GM23338 (cell line): ENCODE data around the gene CYP3A4. TPM values are rescaled to one million over a fixed set of nuclear protein-coding genes. Genes with fewer than 3 reads are reported as not detected.
"Not testable (repeated sequence)": the region's sequence is repeated elsewhere in the genome, so short reads cannot be mapped to it uniquely, and the experiment has no call there.

ENCODE experiments used
- ATAC-seq: fragments of 200-7000 bp; cut with Tn5 transposase; 3 replicates; pipeline ENCODE4 v1.9.1; 2020
- DNase-seq: peaks from one replicate; pipeline ENCODE4 v3.0.0-alpha.2; 2015; ENCODE audit warnings: low spot score
- H2AFZ ChIP-seq: fragments of 200-600 bp; sonication (generic); 2 replicates; pipeline ENCODE4 v1.8.0; 2016; ENCODE audit warnings: antibody characterized with exemption, mild to moderate bottlenecking, moderate library complexity
- H3F3A ChIP-seq: fragments of 200-600 bp; sonication (generic); replicated peaks from 2 replicates; pipeline ENCODE4 v1.8.0; 2017; ENCODE audit warnings: antibody characterized with exemption, mixed run types, low read depth
- H3K27ac ChIP-seq: fragments of 200-600 bp; sonication (generic); 2 replicates; pipeline ENCODE4 v1.6.1; 2016; ENCODE audit warnings: low read depth
- H3K27me3 ChIP-seq: fragments of 200-600 bp; sonication (generic); 2 replicates; pipeline ENCODE4 v1.8.0; 2016; ENCODE audit warnings: mild to moderate bottlenecking, mixed run types, moderate library complexity; ENCODE audit not compliant: insufficient read depth
- H3K36me3 ChIP-seq: fragments of 200-600 bp; sonication (generic); 2 replicates; pipeline ENCODE4 v1.8.0; 2016; ENCODE audit warnings: mild to moderate bottlenecking; ENCODE audit not compliant: insufficient read depth
- H3K4me1 ChIP-seq: fragments of 200-600 bp; sonication (generic); 2 replicates; pipeline ENCODE4 v1.8.0; 2016; ENCODE audit warnings: mild to moderate bottlenecking, moderate library complexity; ENCODE audit not compliant: insufficient read depth
- H3K4me2 ChIP-seq: fragments of 200-600 bp; sonication (generic); 2 replicates; pipeline ENCODE4 v1.7.1; 2017; ENCODE audit warnings: mixed run types
- H3K4me3 ChIP-seq: fragments of 200-600 bp; sonication (generic); 2 replicates; pipeline ENCODE4 v1.6.1; 2016; ENCODE audit warnings: mixed run types
- H3K79me2 ChIP-seq: fragments of 200-600 bp; sonication (generic); replicated peaks from 2 replicates; pipeline ENCODE4 v1.8.0; 2017; ENCODE audit warnings: mild to moderate bottlenecking; ENCODE audit not compliant: insufficient read depth
- H3K9me2 ChIP-seq: fragments of 200-600 bp; sonication (generic); 2 replicates; pipeline ENCODE4 v1.8.0; 2017; ENCODE audit not compliant: insufficient read depth
- H4K20me1 ChIP-seq: fragments of 200-600 bp; sonication (generic); replicated peaks from 2 replicates; pipeline ENCODE4 v1.8.0; 2017; ENCODE audit warnings: mild to moderate bottlenecking; ENCODE audit not compliant: insufficient read depth
- H3K27ac Mint-ChIP-seq: 2 replicates; pipeline ENCODE4 v1.8.0; 2020; ENCODE audit warnings: inconsistent platforms, mild to moderate bottlenecking, moderate library complexity, mixed read lengths
- H3K27me3 Mint-ChIP-seq: 3 replicates; pipeline ENCODE4 v1.8.0; 2022; ENCODE audit warnings: low read depth, mild to moderate bottlenecking, moderate library complexity, mixed read lengths, inconsistent platforms; ENCODE audit not compliant: insufficient read depth, poor library complexity
- H3K36me3 Mint-ChIP-seq: 3 replicates; pipeline ENCODE4 v1.8.0; 2021; ENCODE audit warnings: low read depth, mild to moderate bottlenecking, inconsistent platforms, moderate library complexity, mixed read lengths
- H3K4me1 Mint-ChIP-seq: 3 replicates; pipeline ENCODE4 v1.8.0; 2020; ENCODE audit warnings: mild to moderate bottlenecking, inconsistent platforms, mixed read lengths
- H3K4me3 Mint-ChIP-seq: 3 replicates; pipeline ENCODE4 v1.8.0; 2021; ENCODE audit warnings: moderate library complexity, mild to moderate bottlenecking, inconsistent platforms, mixed read lengths
- H3K9me3 Mint-ChIP-seq: 3 replicates; pipeline ENCODE4 v1.8.0; 2020; ENCODE audit warnings: moderate library complexity, mild to moderate bottlenecking, inconsistent platforms, mixed read lengths
- CREB1 ChIP-seq: fragments of 250-450 bp; sonication (Bioruptor Pico); IDR thresholded peaks from 2 replicates; pipeline ENCODE4 v1.5.0; 2020; ENCODE audit warnings: low read depth, mild to moderate bottlenecking, moderate library complexity
- CTCF ChIP-seq, 2 experiments: fragments of 200-600 bp in 1 of 2; sonication (generic) in 1 of 2; conservative IDR thresholded peaks; 2 replicates each; pipeline versions ENCODE4 v1.5.1 to v1.6.1; 2016 to 2017; ENCODE audit warnings: antibody characterized with exemption in 2 of 2, low read depth in 2 of 2, mild to moderate bottlenecking in 2 of 2, moderate library complexity in 1 of 2
- EZH2 ChIP-seq: fragments of 200-600 bp; sonication (generic); IDR thresholded peaks from one replicate; pipeline ENCODE4 v1.8.0; 2017; ENCODE audit warnings: antibody characterized with exemption, mild to moderate bottlenecking, low read depth; ENCODE audit not compliant: unreplicated experiment
- EZH2phosphoT487 ChIP-seq: fragments of 200-600 bp; sonication (generic); IDR thresholded peaks from one replicate; pipeline ENCODE4 v1.8.1; 2018; ENCODE audit warnings: antibody characterized with exemption; ENCODE audit not compliant: unreplicated experiment
- JUNB ChIP-seq: IDR thresholded peaks from one replicate; pipeline ENCODE4 v1.6.1; 2016; ENCODE audit warnings: antibody characterized with exemption; ENCODE audit not compliant: unreplicated experiment
- NANOG ChIP-seq: IDR thresholded peaks from 2 replicates; pipeline ENCODE4 v1.6.1; 2016; ENCODE audit warnings: antibody characterized with exemption, borderline replicate concordance
- POLR2AphosphoS5 ChIP-seq: IDR thresholded peaks from 2 replicates; pipeline ENCODE4 v1.6.1; 2016; ENCODE audit warnings: antibody characterized with exemption, low read depth
- STAT1 ChIP-seq: IDR thresholded peaks from one replicate; pipeline ENCODE4 v1.6.1; 2016; ENCODE audit warnings: antibody characterized with exemption; ENCODE audit not compliant: unreplicated experiment
- ZNF331 ChIP-seq: fragments of 250-450 bp; sonication (Bioruptor Pico); IDR thresholded peaks from 2 replicates; pipeline ENCODE4 v1.5.0; 2020; ENCODE audit warnings: low read depth, mild to moderate bottlenecking, moderate library complexity
- ZNF462 ChIP-seq: fragments of 250-450 bp; sonication (Bioruptor Pico); IDR thresholded peaks from 2 replicates; pipeline ENCODE4 v1.5.0; 2020; ENCODE audit warnings: mild to moderate bottlenecking, moderate library complexity
- polyA plus RNA-seq: library from polyadenylated mRNA; unstranded; fragments of >200 nt; fragmentation: Nextera tagmentation; extraction: Ambion mirVana; gene quantifications from 2 replicates; pipeline ENCODE4 v1.2.1, GENCODE V29; 2016
- total RNA-seq: library from RNA; depleted of rRNA; stranded (reverse); fragments of >200 nt; shearing (Covaris generic); gene quantifications from 2 replicates; pipeline ENCODE4 v1.2.3, GENCODE V29; 2014
- TF ChIP-seq, protein P1 (sequence below): IDR thresholded peaks from one replicate; pipeline ENCODE4 v1.6.1; 2018; ENCODE audit warnings: antibody characterized with exemption; ENCODE audit not compliant: unreplicated experiment
- TF ChIP-seq, protein P2 (sequence below): IDR thresholded peaks from 2 replicates; pipeline ENCODE4 v1.6.1; 2016; ENCODE audit warnings: antibody characterized with exemption

Gene CYP3A4
- total and polyA plus RNA-seq, 2 experiments from 2014 or later = not detected

DNA sequence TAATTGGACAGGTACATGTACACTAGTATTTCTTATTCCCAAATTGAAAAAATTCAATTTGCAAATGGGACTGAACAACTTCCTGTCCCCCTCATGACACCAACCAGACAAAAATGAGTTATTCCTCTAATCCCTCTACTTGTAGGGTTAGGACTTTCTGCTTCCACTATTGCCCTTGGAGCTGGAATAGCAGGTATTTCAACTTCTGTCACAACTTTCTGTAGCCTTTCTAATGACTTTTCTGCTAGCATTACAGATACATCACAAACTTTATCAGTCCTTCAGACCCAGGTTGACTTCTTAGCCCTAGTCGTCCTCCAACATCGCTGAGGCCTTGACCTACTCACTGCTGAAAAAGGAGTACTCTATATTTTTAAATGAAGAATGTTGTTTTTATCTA is 55.4 kb downstream of the CYP3A4 start:
- H3K27ac ChIP-seq = no peak overlapping the region
- H3K4me3 ChIP-seq = no peak overlapping the region
- H3K27ac Mint-ChIP-seq = no peak overlapping the region
- H3K36me3 Mint-ChIP-seq = no peaks in the 10 kb centered on the region
- H3K4me2 ChIP-seq = no peak overlapping the region
- no peaks in the 10 kb centered on the region for H3K4me1 Mint-ChIP-seq
- H3K9me3 Mint-ChIP-seq = no peaks in the 10 kb centered on the region; the same call in 2 of the 3 replicates
- no peak for DNase-seq
- no peaks in the 10 kb centered on the region for H3K79me2 ChIP-seq
- H2AFZ ChIP-seq = no peak overlapping the region
- no peaks in the 10 kb centered on the region for H3K27me3 ChIP-seq
- no peaks in the 10 kb centered on the region for H3F3A ChIP-seq
- no peak for ATAC-seq
- peaks cover 4% of the 10 kb centered on the region; the same call in 1 of the 2 replicates for H3K9me2 ChIP-seq
- H3K4me1 ChIP-seq = no peaks in the 10 kb centered on the region
- H4K20me1 ChIP-seq = no peaks in the 10 kb centered on the region
- no peaks in the 10 kb centered on the region for H3K36me3 ChIP-seq
- H3K27me3 Mint-ChIP-seq = no peaks in the 10 kb centered on the region
- TF ChIP-seq EZH2 (no peak), ZNF331 (CRISPR knock-in tag) (no peak), JUNB (no peak), EZH2phosphoT487 (no peak), CTCF (conservative IDR thresholded peaks at IDR 0.05; ENCODE audit: low read depth in 2 of 2) (no peak), CREB1 (CRISPR knock-in tag) (no peak), STAT1 (no peak), ZNF462 (CRISPR knock-in tag) (no peak), NANOG (no peak), POLR2AphosphoS5 (no peak)
- TF ChIP-seq, protein P1, sequence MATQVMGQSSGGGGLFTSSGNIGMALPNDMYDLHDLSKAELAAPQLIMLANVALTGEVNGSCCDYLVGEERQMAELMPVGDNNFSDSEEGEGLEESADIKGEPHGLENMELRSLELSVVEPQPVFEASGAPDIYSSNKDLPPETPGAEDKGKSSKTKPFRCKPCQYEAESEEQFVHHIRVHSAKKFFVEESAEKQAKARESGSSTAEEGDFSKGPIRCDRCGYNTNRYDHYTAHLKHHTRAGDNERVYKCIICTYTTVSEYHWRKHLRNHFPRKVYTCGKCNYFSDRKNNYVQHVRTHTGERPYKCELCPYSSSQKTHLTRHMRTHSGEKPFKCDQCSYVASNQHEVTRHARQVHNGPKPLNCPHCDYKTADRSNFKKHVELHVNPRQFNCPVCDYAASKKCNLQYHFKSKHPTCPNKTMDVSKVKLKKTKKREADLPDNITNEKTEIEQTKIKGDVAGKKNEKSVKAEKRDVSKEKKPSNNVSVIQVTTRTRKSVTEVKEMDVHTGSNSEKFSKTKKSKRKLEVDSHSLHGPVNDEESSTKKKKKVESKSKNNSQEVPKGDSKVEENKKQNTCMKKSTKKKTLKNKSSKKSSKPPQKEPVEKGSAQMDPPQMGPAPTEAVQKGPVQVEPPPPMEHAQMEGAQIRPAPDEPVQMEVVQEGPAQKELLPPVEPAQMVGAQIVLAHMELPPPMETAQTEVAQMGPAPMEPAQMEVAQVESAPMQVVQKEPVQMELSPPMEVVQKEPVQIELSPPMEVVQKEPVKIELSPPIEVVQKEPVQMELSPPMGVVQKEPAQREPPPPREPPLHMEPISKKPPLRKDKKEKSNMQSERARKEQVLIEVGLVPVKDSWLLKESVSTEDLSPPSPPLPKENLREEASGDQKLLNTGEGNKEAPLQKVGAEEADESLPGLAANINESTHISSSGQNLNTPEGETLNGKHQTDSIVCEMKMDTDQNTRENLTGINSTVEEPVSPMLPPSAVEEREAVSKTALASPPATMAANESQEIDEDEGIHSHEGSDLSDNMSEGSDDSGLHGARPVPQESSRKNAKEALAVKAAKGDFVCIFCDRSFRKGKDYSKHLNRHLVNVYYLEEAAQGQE = no peak
- TF ChIP-seq, protein P2, sequence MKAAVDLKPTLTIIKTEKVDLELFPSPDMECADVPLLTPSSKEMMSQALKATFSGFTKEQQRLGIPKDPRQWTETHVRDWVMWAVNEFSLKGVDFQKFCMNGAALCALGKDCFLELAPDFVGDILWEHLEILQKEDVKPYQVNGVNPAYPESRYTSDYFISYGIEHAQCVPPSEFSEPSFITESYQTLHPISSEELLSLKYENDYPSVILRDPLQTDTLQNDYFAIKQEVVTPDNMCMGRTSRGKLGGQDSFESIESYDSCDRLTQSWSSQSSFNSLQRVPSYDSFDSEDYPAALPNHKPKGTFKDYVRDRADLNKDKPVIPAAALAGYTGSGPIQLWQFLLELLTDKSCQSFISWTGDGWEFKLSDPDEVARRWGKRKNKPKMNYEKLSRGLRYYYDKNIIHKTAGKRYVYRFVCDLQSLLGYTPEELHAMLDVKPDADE = no peak
- no peak overlapping the region for H3K4me3 Mint-ChIP-seq

DNA sequence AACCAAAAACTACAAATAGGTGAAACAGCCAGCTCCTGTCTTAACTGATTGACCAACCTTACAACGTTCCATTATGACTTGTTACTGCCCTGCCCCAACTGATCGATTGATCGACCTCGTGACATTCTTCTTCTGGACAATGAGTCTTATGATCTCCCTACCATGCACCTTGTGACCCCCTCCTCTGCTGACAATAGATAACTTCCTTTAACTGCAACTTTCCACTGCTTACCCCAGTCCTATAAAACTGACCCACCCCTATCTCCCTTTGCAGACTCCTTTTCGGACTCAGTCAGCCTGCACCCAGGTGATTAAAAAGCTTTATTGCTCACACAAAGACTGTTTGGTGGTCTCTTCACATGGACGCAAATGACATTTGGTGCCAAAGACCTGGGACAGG is 60.8 kb downstream of the CYP3A4 start:
- H3K27ac ChIP-seq, H3K27me3 Mint-ChIP-seq, H3K79me2 ChIP-seq, H4K20me1 ChIP-seq, H3K9me3 Mint-ChIP-seq, ATAC-seq, H3K4me1 ChIP-seq, H3K27me3 ChIP-seq, H2AFZ ChIP-seq, H3K4me1 Mint-ChIP-seq, H3K4me2 ChIP-seq, H3F3A ChIP-seq, H3K36me3 ChIP-seq, H3K4me3 Mint-ChIP-seq, DNase-seq, H3K9me2 ChIP-seq, H3K36me3 Mint-ChIP-seq, H3K4me3 ChIP-seq, H3K27ac Mint-ChIP-seq: not testable (repeated sequence)
